HG02678 (cell line): Measurements from ENCODE around the gene KRTAP12-1.
"Not testable (repeated sequence)": the region's sequence is repeated elsewhere in the genome, so short reads cannot be mapped to it uniquely, and the experiment has no call there.

Experiments
- ATAC-seq: cut with Tn5 transposase; IDR thresholded peaks from one replicate; pipeline ENCODE4 v1.9.1; 2021; ENCODE audit warnings: mild to moderate bottlenecking, moderate library complexity; ENCODE audit not compliant: unreplicated experiment

Gene KRTAP12-1

DNA sequence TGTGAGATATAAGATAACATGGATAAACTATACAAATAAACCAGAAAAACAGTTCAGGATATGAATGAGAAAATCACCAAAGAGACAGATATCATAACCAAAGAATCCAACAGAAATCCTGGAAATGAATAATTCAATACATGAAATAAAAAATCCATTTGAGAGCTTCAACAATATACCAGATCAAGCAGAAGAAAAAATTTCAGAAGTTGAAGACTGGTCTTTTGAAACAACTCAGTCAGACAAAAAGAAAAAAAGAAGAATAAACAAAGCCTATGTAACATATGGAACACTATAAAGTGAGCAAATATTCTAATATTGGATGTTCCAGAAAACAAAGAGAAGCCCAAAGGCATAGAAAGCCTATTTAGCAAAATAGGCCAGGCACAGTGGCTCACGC lies 10.1 kb downstream of the KRTAP12-1 start:
- no peak for ATAC-seq

DNA sequence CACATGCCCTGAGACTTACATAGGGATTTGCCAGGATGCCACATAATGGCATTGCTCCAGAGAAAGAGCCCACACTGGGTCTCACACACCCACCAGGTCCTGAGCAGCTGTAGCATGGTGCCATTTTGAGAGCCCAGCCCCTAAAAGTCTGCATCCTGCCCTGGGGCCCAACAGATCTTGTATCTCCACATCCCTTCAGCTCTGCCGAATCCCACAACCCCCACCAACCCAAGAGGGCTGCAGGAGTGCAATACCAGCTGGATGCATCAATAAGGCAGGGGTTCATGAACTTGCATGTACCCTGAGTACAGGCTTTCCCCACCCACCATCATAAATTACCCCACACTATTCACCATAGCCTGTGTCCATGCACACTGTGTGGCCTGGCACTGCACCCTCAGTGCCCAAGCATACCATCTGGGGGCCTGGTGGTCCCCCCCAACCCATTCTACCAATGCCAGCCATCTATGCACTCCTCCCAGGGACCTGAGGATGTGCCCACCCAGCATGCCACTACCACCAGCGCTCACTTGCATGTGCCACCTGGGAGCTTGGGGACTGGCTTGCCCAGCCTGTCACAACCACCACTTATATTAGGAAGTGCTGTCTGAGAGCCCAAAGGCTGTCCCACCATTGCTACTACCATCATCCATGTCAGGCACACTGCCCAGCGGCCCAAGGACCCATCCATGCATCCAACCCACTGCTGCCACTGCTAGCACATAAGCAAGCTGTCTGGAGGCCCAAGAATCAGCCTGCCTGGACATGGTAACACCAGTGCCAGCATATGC lies 11.1 kb downstream of the KRTAP12-1 start:
- no peak for ATAC-seq

DNA sequence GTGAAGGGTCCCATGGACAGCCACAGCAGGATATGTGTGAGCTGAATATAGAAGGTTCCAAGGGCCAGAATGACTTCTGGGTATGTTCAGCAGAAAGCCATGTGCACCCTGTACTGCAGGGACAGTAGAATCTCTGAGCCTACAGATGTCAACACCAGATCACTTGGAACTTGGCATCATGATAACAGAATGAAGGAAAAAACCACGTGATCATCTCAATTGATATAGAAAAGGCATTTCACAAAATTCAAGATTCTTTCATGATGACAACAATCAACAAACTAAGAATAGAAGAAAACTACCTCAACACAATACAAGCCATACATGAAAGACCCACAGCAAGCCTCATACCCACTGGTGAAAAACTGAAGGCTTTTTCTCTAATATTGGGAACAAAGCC lies 14.4 kb downstream of the KRTAP12-1 start:
- no peak for ATAC-seq

DNA sequence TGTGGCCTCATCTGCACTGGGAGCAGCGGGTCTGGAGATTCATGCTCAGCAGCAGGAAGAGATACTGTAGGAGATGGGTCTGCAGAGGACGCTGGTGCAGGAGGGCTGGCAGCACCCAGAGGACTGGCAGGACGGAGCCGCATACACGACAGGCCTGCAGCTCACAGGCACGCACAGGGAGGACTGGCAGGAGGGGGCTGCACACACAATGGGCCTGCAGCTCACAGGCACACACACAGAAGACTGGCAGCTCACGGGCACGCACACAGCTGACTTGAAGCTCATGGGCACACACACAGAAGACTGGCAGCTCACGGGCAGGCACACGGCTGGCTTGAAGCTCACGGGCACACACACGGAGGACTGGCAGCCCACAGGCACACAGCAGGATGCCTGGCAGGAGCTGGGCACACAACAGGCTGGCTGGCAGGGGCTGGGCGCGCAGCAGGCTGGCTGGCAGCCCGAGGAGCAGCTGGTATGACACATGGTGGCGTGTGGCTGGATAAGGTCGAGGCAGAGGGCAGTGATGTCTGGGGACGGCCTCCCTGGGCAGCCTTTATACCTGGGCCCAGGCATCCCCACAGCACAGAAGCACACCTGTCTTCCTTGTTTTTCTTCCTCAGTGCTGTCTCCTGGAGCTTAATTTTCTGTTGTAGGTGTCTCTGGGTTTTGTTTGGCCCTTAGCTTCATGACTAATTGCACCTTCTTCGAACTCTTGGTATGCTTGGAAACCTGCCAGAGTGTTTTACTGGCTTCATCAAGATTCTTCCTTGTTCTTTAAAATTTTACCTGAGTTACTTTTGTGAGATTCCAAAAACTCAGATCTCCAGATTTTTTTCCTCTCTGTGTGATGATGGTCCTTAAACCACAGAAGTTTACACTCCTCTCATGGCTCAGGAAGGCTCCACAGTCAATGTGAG lies 15.3 kb downstream of the KRTAP12-1 start, which contains the start of gene KRTAP12-2:
Gene KRTAP12-2, minus strand, starts transcription at position 527 of the 920 bp plus-strand sequence. Its CDS starts 41 bp downstream, at position 486.
- ATAC-seq: no peak

DNA sequence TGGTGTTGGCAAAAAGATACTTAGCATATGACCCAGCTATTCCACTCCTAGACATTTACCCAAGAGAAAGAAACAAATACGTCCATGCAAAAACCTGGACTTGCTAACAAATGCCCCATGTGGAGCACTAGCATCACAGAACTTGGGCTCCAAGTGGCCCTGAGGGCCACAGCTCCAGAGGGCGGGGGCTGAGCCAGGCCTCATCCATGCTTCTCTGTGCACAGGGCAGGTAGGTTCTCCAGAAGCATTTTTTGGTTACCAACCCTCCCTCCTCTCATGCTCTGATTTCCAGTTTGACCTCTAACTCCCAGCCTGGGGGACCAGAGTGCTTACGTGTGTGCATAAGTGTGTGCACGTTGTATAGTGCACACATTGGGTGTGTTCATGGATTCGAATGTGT lies 17.3 kb downstream of the KRTAP12-1 start:
- ATAC-seq: no peak

DNA sequence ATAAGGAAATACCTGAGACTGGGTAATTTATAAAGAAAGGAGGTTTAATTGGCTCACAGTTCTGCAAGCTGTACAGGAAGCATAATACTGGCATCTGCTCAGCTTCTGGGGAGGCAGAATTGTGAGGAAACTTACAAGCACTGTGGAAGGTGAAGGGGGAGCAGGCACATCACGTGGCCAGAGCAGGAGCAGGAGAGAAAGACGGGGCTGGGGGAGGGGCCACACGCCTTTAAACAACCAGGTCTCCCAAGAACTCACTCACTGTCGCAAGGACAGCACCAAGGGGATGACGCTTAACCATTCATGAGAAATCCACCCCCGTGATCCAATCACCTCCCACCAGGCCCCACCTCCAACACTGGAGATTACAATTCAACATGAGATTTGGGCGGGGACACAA lies 20.4 kb downstream of the KRTAP12-1 start:
- not testable (repeated sequence) for ATAC-seq

DNA sequence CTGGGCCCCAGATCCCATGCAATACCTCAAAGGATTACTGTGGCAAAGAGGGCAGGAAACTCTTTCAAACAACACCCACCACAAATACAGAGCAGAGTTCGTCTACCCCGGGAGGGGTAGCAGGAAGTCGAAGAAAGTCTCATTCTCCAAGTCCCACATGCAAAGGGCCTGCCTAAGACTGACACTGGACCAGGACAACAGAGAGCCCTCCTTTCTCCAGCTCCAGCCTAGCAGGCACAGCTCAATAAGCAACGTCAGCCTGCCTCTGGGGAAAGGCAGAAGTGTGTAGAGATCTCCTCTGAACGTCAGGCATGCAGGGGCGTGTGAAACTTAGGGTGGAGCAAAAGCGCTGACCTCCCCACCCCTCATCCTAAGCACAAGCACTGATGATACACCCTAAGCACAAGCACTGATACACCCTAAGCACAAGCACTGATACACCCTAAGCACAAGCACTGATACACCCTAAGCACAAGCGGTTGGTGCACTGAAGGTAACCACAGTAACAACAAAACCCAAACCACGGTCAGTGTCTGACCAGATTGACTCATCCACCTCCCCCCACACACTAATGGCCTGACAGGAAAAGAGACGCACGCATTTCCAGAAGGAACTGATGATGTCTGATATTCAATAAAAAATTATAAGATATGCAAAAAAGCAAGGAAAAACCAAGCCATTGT lies 22.9 kb downstream of the KRTAP12-1 start:
- ATAC-seq: no peak

DNA sequence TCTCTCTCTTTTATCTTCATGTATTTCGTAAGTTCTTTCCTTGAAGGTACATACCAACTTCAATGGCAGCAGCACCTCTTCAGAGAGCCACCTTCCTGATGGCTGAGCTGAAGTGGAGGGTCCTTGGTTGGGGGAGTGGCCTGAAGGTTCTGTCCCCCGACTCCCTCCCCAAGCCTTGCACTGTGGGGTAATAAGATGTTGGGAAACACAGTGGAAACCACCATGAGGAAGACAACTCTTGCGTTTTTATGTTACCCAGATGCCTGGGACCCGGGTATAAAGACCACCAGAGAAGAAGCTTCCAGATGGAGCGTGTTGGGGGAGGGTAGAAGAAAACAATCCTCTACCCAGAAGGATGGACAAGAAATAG lies 23.4 kb downstream of the KRTAP12-1 start:
- no peak for ATAC-seq

DNA sequence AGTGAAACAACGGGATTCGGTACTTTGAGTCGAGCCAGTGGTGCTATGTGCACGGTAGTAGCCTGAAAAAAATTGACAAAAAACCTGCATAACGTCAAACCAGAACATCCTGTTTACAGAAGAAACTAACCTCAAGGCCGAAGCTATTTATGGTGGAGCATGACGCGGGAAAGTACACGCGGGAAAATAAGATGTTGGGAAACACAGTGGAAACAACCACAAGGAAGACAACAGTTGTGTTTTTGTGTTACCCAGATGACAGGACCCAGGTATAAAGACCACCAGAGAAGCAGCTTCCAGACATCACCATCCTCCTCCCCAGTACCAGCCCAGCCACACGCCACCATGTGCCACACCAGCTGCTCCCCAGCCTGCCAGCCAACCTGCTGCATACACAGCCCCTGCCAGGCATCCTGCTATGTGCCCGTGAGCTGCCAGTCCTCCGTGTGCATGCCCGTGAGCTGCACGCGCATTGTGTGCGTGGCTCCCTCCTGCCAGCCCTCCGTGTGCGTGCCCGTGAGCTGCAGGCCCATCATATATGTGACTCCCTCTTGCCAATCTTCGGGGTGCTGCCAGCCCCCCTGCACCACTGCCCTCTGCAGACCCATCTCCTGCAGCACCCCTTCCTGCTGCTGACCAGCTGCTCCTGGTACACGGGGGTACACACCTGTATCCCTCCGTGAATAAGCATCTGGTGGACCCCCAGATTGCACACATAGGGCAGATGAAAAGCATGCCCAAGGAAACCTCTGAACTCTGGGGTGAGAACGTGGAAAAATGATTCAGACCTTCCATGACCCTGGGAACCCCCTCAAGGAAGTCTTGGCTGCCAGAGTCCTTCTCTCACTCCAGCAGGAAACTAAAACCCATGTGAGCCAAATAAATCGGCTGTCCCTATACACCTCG lies 24.1 kb downstream of the KRTAP12-1 start, which contains the start of gene KRTAP12-3:
Gene KRTAP12-3, plus strand, starts transcription at position 298 of the 906 bp plus-strand sequence. Its CDS starts 48 bp downstream, at position 346.
- no peak for ATAC-seq

DNA sequence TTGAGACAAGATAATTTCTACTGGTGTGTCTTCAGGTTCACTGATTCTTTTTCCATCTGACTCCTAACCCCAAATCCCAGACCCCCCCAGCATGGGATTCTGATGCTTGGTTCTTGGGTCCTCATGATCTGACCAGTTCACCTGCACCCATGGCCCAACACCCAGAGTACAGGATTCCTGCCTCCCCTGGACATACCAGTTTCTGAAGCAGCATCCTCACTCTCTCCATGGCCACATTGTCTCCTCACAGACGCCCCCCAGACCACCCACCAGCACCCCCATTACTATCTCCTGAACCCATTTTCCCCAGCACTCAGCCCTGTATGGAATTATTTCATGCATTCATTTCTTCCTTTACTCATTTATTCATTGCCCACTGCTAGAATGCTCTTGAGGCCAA lies 25.1 kb downstream of the KRTAP12-1 start:
- ATAC-seq: no peak

DNA sequence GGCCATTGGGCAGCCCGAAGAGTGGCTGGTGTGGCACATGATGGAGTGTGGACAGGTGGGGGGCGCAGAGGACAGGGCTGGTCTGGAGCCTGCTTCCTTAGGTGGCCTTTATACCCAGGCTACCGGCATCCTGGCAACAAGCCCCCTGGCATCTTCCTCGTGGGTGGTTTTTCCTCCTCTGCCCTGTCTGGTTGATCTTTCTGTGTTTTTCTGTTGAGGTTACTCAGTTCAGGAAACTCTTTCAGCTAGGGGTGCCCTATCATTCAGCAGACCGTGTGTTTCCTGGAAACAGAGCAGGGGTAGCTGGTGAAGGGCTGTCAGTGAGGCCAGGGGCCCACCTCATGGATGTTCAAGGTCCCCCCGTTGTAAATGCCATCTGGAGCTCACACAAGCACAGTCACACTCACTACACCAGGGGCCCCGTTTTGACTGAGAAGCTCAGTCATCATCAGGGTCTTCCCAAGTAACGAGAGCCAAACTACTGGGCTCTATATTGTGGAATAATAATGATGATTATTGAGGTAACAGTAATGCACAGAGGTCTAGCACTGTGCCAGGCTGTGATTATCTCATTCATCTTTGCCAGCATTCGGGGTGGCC lies 27.3 kb downstream of the KRTAP12-1 start, which contains the start of gene KRTAP12-4:
Gene KRTAP12-4, minus strand, starts transcription at position 84 of the 600 bp plus-strand sequence. Its CDS starts 45 bp downstream, at position 39.
- ATAC-seq: no peak

DNA sequence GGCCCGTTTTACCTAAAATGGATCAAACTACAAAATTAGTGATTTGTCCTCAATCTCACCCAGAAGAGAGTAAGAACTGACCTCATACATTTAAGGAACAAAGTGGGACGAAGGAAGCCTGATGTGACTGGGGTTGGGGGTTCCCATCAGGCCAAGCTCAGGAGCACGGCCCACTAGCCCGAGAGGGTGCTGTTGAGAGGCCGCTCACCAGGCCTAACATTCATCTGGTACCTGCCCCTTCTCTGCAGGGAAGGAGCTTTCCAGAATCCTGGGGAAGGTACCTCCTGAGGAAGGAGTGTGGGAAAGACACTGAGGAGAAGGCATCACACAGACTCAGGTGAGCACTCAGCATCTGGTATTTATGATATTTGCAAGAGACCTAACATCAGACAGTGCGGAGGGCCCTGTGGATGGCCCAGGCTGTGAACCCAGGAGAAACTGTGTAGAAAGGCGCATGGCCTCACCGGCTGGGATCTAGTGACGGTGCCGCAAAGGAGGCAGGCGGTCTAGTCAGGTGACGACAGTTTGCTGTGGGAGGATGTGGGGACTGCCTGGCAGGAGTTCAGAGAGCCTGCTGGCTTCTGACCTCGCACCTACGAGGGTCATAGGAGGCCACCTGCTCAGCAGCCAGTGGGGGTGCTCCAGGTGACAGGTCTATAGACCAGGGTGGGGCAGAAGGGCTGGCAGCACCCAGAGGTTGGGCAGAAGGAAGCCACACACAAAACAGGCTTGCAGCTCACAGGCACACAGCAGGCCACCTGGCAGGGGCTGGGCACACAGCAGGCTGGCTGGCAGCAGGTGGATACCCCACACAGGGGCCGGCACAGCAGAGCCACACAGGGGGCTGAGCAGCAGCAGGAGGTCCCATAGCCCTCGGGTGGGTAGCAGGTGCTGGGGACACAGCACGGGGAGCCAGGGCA lies 28.0 kb downstream of the KRTAP12-1 start:
- no peak for ATAC-seq

DNA sequence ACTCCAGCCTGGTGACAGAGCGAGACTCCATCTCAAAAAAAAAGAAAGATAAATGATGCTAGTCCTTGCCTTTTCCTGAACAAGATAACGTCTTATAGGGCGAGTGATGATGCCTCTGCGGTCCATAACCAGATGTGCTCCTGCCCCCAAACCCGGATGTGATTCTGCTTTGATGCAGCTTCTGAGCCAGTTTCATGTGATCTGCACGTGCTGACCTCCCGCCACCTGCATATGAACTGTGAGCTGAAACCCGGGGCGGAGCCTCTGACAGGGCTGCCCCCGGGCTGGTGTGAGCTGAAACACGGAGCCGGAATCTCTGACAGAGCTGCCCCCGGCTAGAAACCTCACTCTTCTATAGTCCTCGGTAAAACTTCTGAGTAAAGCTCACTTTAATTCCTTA lies 28.8 kb downstream of the KRTAP12-1 start:
- no peak for ATAC-seq

DNA sequence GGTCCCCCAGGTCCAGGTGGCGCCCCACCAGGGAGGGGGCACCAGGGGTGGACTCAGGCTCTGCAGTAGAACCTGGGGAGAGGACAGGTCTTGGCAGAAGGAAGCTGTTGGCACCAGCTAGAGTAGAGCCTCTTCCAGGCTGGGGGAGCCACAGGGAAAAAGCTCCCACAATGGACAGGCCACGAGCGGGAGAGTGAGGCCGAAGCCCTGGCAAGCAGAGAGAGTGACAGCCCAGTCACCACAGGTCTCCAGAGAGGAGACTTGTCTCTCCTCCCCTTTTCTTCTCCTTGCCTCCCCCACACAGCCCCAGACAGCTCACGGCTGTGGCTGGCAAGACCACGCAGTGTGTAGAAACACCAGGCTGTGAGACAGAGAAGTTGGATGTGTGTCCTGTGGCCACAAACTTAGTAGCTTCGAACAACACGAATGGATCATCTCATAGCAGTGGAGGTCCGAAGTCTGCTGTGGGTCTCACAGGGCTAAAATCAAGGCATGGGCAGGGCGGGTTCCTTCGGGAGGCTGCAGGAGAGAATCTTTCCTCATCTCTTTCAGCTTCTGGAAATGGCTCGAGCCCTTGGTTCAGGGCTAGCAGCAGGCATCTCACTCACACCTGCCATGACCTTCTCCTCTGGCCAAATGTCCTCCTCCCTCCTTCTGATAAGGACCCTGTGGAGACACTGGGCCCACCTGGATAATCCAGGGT lies 30.8 kb downstream of the KRTAP12-1 start:
- ATAC-seq: no peak

DNA sequence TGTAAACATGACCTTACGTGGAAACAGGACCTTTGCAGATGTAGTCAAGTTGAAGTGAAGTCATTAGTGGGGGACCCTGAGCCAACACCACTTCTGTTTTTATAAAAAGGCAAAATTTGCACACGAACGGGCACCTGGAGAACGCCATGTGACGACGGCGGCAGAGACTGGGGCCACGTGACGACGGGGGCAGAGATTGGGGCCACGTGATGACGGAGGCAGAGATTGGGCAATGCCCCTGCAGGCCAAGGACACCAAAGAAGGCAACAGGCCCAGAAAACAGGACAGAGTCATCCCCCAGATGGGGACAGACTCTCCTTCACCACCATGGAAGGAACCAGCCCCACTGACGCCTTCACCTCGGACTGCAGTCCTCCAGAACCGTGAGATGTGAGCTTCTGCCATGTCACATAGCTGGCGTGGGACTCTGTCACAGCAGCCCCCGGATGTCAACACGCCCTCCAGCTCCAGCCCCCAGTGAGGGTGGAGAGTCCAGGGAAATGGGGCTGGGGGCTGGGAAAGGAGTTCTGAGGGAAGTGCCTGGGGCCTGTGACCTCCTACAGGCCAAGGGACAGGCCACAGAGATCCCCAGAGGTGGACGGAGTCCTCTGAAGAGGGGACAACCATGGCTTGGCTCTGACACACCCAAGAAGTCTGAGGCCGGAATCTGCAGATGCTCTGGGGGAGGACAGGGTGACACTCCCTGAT lies 31.5 kb downstream of the KRTAP12-1 start:
- no peak for ATAC-seq

DNA sequence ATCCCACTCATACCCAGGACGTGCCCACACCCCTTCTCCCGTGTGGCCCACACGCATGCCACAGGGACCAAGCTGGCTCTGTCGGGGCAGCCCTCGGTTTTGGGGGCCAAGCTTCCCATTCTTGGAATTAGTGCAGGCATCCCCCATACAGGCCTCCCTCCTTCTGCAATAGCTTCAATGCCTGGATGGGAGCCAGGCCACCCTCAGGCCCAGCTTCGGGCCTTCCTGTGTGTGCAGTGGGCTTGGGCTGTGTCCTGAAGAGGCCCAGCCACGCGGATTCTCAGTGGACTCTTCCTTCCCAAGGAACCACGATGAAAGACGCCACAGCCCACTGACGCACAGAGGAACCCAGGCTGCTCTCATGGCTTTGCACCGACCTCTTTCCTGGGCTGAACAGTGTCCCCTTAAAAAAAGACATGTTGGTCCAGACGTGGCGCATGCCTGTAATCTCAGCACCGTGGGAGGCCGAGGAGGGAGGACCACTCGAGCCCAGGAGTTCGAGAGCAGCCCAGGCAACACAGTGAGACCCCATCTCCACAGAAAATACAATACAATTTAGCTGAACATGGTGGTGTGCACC lies 32.4 kb downstream of the KRTAP12-1 start:
- no peak for ATAC-seq
